ENCODE measurements around the gene ZNF608.

The ZNF608 gene

DNA sequence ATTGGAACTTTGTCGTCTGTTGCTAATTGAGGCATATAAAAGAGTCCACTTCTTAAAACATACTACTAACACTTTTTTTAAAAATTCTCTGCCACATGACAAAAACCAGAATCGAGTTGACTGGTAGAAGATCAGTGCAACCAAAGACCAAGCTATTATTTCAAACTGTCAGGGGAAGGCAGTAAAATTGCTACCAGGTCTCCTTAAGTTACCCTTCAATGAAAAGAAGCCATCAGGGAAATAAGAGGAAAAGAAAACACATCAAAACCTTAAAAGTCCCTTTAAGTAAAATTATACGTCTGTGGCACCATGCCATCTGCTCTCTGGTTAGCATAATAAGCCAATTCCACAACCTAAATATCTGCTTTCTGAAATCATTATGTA lies 9.6 kb downstream of the ZNF608 start:
- no peak for DNase-seq (ENCODE audit: low read depth in 2 of 2)

- DNase-seq (ENCODE audit: low read depth in 2 of 2) = peak; percentile 90 to 91
Observed at GRCh38 chr5:124736082-124736804, 10.2 kb downstream of the ZNF608 start.

- peak; percentile 91 to 92 for DNase-seq (ENCODE audit: low read depth in 2 of 2)
Observed at GRCh38 chr5:124735169-124735858, 11.1 kb downstream of the ZNF608 start.

DNA sequence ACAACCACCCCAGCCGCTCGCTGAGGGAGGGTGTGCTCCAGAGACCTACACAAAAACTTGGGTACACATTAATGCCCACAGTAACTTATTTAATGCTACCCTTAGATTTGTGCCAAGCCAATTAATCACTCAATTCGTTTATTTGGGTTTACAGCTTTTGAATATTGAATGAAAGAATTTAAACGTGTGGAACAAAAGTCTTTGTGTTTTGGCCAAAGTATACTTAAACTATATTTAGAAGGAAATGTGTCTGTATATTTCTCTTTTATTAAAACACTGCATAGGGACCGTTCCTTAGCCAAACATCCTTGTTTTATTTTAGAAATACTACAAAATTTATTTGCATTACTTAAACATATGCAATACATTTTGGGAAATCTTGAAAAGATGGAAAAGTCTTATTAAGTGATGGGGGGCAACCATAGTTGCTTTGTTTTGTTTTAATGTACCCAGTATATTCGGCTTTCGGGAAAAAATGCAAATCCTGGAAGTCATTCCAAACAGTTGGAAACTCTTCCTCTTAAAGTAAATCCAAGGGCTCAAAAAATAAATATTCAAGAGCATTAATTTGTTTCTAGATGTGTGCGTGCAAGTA lies 11.8 kb downstream of the ZNF608 start:
- DNase-seq (ENCODE audit: low read depth in 2 of 2) = no peak

- DNase-seq (ENCODE audit: low read depth in 2 of 2) = no peak
Observed at GRCh38 chr5:124733329-124733650, 13.1 kb downstream of the ZNF608 start.

- no peak for DNase-seq (ENCODE audit: low read depth in 2 of 2)
Observed at GRCh38 chr5:124732428-124733328, 13.8 kb downstream of the ZNF608 start.

- DNase-seq (ENCODE audit: low read depth in 2 of 2) = no peak
Observed at GRCh38 chr5:124730381-124730780, 16.1 kb downstream of the ZNF608 start.

DNA sequence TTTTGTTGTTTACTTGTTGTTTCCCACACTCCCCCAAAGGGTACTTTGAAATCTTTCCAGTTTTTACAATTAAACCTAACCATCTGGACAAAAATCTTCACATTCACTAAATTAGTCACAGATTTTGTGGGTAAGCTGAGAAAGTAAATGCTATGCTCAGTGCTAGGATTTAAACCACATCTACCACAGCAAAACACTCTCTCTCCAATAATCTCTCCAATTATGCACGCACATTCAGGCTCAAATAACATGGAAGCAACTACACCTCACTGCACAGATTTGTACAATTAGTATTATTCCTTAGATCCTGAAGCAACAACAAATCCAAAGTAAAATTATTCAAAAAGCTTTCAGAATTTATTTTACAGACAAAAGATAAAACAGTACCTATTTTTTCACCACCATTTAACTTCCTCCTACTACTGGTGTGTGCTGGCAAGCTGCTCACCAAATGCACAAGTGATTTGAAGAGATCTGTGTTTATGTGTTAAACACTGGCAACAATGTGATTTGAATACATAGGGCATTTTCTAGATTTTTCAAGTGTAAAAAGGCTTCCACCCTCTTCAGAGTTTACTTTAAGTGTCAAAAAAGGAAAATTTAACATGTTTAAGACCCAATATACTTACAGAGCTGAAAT lies 16.6 kb downstream of the ZNF608 start:
- DNase-seq (ENCODE audit: low read depth in 2 of 2) = peak; percentile 79

DNA sequence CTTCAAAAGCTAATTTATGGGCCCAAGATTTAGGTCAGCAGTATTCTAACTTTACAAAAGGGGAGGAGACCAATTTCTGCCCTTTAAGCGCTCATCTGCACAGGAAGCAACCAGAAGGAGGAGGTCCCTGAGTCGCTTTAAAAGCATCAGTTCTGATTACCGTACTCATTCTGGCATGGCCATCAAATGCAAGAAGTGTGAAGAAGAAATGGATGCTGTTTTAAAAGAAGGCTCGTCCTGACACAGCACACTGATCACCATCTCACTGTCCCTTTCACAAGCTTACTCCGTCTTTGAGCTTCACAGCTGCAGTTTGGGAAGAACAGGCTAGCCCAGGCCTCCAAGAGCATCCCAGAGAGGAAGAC lies 17.5 kb downstream of the ZNF608 start:
- no peak for DNase-seq (ENCODE audit: low read depth in 2 of 2)

DNA sequence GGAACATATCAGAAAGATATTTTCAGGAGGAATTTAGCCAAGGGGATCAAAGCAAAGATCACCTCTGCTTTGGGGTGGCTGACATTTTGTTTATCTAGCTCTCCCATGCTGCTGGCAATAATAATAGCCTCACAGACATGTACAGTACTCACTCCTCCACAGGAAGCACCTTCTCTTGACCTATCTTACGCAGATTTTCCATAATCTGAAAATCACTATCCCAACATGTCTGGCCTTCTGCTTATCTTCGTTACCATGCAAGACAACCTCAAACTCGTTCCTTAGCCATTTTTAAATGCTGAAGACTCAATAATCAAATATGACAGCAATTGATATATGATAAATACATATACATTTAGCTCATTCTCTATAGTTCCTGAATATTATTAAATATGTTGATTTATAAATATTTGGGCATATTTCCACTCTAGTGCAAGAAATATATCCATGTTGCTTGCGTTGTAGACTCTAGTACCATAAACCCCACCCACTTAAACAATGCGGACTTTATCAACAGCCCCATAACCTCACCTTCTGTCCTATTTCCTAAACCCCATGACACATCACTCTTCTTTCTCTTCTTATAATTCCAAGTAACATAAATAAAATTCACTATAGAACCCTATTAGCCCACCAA lies 18.0 kb downstream of the ZNF608 start:
- DNase-seq (ENCODE audit: low read depth in 2 of 2) = no peak

- DNase-seq (ENCODE audit: low read depth in 2 of 2) = no peak
Observed at GRCh38 chr5:124726631-124727362, 19.6 kb downstream of the ZNF608 start.

- DNase-seq (ENCODE audit: low read depth in 2 of 2) = no peak
Observed at GRCh38 chr5:124725622-124726258, 20.7 kb downstream of the ZNF608 start.

- no peak for DNase-seq (ENCODE audit: low read depth in 2 of 2)
Observed at GRCh38 chr5:124725040-124725434, 21.4 kb downstream of the ZNF608 start.

- DNase-seq (ENCODE audit: low read depth in 2 of 2) = no peak
Observed at GRCh38 chr5:124724357-124725039, 21.9 kb downstream of the ZNF608 start.

DNA sequence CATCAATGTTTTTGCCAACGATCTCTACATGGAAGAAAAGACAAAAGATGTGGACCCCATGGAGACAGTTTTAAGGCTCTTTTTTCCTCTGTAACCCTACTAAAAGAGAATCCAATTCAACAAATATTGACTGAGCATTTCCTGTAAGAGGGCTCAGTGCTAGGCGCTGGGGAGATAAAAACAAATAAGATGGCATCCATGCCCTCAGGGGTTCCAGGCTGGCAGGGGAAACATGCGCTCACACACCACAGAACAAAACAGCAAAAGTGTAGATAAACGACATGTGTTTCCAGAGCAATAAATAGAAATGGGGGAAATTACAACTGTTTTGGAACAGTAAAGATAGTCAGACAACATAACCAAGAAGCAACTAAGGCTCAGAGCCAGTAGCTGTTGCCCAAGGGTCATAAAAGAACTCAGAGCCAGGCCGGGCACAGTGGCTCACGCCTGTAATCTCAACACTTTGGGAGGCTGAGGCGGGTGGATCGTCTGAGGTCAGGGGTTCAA lies 25.2 kb downstream of the ZNF608 start:
- no peak for DNase-seq (ENCODE audit: low read depth in 2 of 2)

- no peak for DNase-seq (ENCODE audit: low read depth in 2 of 2)
Observed at GRCh38 chr5:124720593-124720992, 25.8 kb downstream of the ZNF608 start.

DNA sequence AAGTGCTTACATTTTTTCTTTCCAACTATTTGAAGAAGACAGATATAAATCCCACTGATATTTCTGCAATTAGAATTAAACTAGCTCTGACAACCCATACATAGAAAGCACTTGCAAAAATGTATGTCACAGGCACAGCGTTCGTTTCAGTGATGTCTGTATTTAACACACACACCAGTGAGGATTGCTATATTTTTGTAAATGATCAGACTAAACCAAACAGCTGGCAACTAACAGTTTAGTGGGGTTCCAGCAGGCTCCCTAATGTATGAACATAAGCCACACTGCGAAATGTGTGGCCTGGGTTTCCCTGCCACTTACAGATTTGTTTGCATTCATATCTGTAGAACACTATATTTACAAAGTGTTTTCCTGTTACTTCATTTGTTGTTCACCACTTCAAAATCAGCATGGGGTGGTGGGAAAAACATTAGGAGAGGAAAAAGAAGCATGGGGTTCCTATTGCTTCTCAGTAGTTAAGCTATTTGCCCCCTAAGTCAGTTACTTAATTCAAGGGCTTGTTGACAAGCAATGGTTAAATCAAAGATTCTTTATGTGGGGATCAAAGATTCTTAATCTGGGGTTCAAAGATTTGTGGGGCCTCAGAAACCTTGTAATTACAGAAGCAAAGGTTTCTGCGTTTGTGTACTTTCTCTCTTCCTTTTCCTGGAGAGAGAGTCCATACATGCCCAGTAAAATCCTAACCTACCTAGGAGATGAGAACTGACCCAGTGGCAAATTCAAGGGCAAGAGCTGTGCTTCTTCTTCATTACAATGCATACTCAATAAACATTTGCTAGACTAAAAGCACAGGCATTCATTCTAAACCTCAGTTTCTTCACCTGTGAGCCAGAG lies 27.1 kb downstream of the ZNF608 start:
- no peak for DNase-seq (ENCODE audit: low read depth in 2 of 2)

DNA sequence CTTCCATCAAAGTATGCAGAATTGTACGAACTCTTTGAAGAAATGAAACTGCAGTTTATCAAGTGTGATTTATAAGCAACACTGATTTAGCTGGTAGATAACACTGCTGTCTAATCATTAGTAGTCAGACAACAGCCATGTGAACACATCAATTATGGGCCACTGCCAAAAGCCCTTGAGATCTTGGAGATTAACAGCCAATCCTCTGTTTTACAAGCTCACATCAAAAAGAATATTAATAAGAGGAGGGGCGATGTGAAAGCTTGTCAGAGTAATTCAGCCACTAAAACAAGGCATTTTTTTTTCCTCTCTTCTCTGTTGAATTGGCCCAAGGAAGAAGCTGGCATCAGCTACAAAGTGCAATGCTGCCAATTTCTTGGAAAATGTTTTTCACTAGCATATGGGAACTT lies 28.1 kb downstream of the ZNF608 start:
- no peak for DNase-seq (ENCODE audit: low read depth in 2 of 2)

Data from fibroblast of skin of left quadriceps (primary cell).